ENCODE measurements around the gene SPATA32. TPM values are rescaled to one million over a fixed set of nuclear protein-coding genes. Genes with fewer than 3 reads are reported as not detected.

The SPATA32 gene
- total RNA-seq, 1 donor from 2014 or later, result not detected

DNA sequence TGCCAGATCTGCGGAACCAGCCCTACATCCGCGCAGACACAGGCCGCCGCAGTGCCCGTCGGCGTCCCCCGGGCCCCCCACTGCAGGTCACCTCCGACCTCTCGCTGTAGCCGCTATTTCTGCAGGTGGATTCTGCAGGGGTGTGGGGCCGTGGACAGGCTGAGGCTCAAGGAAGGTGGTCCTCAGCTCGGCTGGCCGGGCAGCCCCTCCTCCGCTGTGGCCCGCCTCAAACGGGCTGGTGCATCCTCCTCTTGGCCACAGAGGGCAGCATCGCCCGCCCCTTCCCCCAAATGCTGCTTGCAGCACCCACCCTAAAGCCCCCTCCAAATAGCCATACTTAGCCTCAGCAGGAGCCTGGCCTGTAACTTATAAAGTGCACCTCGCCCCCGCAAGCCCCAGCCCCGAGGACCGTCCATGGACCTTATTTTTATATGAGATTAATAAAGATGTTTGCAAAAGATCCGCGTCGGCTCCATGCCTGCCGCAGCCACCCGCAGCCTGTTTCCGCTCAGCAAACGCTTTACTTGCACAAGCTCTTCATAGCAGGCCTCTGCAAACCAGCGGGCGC lies 14.9 kb downstream of the SPATA32 start:
- Histone ChIP-seq H3K27me3 (no peaks in the 10 kb centered on the region), H4K20me1 (ENCODE audit: low read depth) (peaks cover 8% of the 10 kb centered on the region), H3K27ac (peak overlapping the region; percentile 65), H3K4me3 (peak overlapping the region; percentile 77), H3K4me1 (peaks cover 5% of the 10 kb centered on the region), H3K9ac (no peak overlapping the region), H3K4me2 (peak overlapping the region; percentile 72), H3F3A (ENCODE audit: low read depth) (peaks cover 21% of the 10 kb centered on the region), H3K36me3 (no peaks in the 10 kb centered on the region), H3K9me3 (ENCODE audit: low read depth) (no peaks in the 10 kb centered on the region), H2AFZ (replicated peaks) (peak overlapping the region; percentile 65), H3K79me2 (ENCODE audit: low read depth) (peaks cover 16% of the 10 kb centered on the region)
- Mint-ChIP-seq H3K27me3 (ENCODE audit: insufficient read depth, low read depth) (peaks cover 19% of the 10 kb centered on the region), H3K36me3 (no peaks in the 10 kb centered on the region), H3K9me3 (no peaks in the 10 kb centered on the region), H3K4me3 (peak overlapping the region; percentile 91), H3K27ac (peak overlapping the region; percentile 60), H3K4me1 (peaks cover 10% of the 10 kb centered on the region)
- peak; percentile 89 for DNase-seq (ENCODE audit: low spot score)
- TF ChIP-seq EZH2phosphoT487 (IDR thresholded peaks at IDR 0.05) (no peak), EZH2 (IDR thresholded peaks at IDR 0.05) (peak; percentile 22)
- TF ChIP-seq, protein P1, sequence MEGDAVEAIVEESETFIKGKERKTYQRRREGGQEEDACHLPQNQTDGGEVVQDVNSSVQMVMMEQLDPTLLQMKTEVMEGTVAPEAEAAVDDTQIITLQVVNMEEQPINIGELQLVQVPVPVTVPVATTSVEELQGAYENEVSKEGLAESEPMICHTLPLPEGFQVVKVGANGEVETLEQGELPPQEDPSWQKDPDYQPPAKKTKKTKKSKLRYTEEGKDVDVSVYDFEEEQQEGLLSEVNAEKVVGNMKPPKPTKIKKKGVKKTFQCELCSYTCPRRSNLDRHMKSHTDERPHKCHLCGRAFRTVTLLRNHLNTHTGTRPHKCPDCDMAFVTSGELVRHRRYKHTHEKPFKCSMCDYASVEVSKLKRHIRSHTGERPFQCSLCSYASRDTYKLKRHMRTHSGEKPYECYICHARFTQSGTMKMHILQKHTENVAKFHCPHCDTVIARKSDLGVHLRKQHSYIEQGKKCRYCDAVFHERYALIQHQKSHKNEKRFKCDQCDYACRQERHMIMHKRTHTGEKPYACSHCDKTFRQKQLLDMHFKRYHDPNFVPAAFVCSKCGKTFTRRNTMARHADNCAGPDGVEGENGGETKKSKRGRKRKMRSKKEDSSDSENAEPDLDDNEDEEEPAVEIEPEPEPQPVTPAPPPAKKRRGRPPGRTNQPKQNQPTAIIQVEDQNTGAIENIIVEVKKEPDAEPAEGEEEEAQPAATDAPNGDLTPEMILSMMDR (IDR thresholded peaks at IDR 0.05), result peak; percentile 76

DNA sequence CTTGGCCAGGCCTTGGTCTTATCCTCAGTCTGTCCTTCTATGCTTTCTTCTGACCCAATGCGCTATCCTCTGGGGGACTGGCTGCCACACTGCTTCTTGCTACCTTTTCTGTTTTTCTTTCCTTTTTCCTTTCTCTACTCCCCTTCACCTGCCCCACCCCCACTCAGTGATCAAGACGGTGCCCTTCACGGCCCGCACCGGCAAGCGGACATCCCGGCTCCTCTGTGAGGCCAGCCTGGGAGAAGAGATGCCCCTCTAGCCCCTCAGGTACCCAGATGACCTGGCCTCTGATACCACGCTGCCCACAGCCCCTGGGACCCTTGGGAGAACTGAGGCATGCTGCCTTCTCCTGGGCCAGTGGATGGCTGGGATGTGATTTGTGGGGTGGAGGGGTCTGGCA lies 15.6 kb downstream of the SPATA32 start:
- Histone ChIP-seq H2AFZ (replicated peaks) (peak overlapping the region; percentile 65), H3K79me2 (ENCODE audit: low read depth) (peaks cover 16% of the 10 kb centered on the region), H3K9ac (no peak overlapping the region), H3K27ac (no peak overlapping the region), H3F3A (ENCODE audit: low read depth) (peaks cover 25% of the 10 kb centered on the region), H3K36me3 (no peaks in the 10 kb centered on the region), H4K20me1 (ENCODE audit: low read depth) (peaks cover 8% of the 10 kb centered on the region), H3K4me1 (peaks cover 5% of the 10 kb centered on the region), H3K4me3 (peak overlapping the region; percentile 77), H3K9me3 (ENCODE audit: low read depth) (no peaks in the 10 kb centered on the region), H3K27me3 (peaks cover 1% of the 10 kb centered on the region), H3K4me2 (peak overlapping the region; percentile 72)
- Mint-ChIP-seq H3K27me3 (ENCODE audit: insufficient read depth, low read depth) (peaks cover 19% of the 10 kb centered on the region), H3K4me3 (peak overlapping the region; percentile 91), H3K36me3 (no peaks in the 10 kb centered on the region), H3K4me1 (peaks cover 10% of the 10 kb centered on the region), H3K9me3 (no peaks in the 10 kb centered on the region), H3K27ac (peak overlapping the region; percentile 15)
- no peak for DNase-seq (ENCODE audit: low spot score)
- TF ChIP-seq EZH2phosphoT487 (IDR thresholded peaks at IDR 0.05), result no peak
- TF ChIP-seq, protein P1 (IDR thresholded peaks at IDR 0.05), result no peak
- no peak for TF ChIP-seq EZH2 (IDR thresholded peaks at IDR 0.05)

DNA sequence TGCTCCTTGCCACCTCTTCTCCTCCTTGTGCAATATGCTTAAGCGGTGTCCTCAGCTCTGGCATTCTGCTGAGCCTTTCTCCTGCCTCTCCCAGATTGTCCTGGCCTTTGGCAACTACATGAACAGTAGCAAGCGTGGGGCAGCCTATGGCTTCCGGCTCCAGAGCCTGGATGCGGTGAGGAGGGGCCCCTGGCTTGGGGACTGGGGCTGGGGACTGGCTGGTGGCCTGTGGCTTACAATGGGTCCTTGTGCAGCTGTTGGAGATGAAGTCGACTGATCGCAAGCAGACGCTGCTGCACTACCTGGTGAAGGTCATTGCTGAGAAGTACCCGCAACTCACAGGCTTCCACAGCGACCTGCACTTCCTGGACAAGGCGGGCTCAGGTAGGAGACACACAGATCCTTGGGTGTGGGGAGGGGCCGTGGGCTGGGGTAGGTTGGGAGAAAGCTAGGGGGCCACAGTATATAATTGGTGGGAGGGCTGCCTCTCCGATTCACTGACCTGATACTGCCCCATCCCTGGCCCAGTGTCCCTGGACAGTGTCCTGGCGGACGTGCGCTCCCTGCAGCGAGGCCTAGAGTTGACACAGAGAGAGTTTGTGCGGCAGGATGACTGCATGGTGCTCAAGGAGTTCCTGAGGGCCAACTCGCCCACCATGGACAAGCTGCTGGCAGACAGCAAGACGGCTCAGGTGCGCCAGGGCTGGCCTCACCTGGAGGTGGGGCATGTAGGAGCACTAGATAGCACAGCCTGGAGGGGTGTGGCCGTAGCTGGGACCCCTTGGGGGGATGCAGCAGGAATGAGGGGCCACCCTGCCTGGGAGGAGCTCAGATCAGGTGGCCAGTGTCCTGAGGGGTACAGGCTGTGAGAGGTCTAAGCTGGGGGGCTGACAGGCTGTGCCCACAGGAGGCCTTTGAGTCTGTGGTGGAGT lies 16.9 kb downstream of the SPATA32 start:
- H3K36me3 Mint-ChIP-seq, result no peaks in the 10 kb centered on the region
- H3K4me1 Mint-ChIP-seq, result peaks cover 13% of the 10 kb centered on the region
- H3K4me3 Mint-ChIP-seq, result peak overlapping the region; percentile 69

More for the DNA sequence above, 16.9 kb downstream of the SPATA32 start:
- H3K79me2 ChIP-seq (ENCODE audit: low read depth), result peaks cover 16% of the 10 kb centered on the region
- no peak for TF ChIP-seq EZH2 (IDR thresholded peaks at IDR 0.05)
- no peak for TF ChIP-seq EZH2phosphoT487 (IDR thresholded peaks at IDR 0.05)
- TF ChIP-seq, protein P1 (IDR thresholded peaks at IDR 0.05), result no peak
- no peak overlapping the region for H3K27ac Mint-ChIP-seq
- no peak for DNase-seq (ENCODE audit: low spot score)
- no peak overlapping the region for H2AFZ ChIP-seq (replicated peaks)
- no peak overlapping the region for H3K9ac ChIP-seq
- peaks cover 36% of the 10 kb centered on the region for H3F3A ChIP-seq (ENCODE audit: low read depth)
- H3K27me3 Mint-ChIP-seq (ENCODE audit: insufficient read depth, low read depth), result peaks cover 21% of the 10 kb centered on the region
- peaks cover 15% of the 10 kb centered on the region for H3K27me3 ChIP-seq
- H3K9me3 Mint-ChIP-seq, result no peaks in the 10 kb centered on the region
- H4K20me1 ChIP-seq (ENCODE audit: low read depth), result peaks cover 8% of the 10 kb centered on the region
- H3K9me3 ChIP-seq (ENCODE audit: low read depth), result no peaks in the 10 kb centered on the region
- H3K36me3 ChIP-seq, result no peaks in the 10 kb centered on the region
- H3K4me1 ChIP-seq, result peaks cover 14% of the 10 kb centered on the region
- no peak overlapping the region for H3K27ac ChIP-seq
- no peak overlapping the region for H3K4me2 ChIP-seq
- H3K4me3 ChIP-seq, result no peak overlapping the region
